NCI-H748 (cell line): ENCODE data around the gene ZNF438.
"Not testable (repeated sequence)": the region's sequence is repeated elsewhere in the genome, so short reads cannot be mapped to it uniquely, and the experiment has no call there.

Experiments used
- DNase-seq: peaks from one replicate; lab custom pipeline; 2025; ENCODE audit not compliant: unreplicated experiment; lab: John Stamatoyannopoulos, UW

ZNF438 gene

GRCh38 chr10:31031558-31032257 lies at the start of gene ZNF438:
TSS of gene ZNF438 (minus strand) at chr10:31031865. CDS start at chr10:30877034, 154,831 bp downstream.
- DNase-seq: peak; percentile 82

- no peak for DNase-seq
These were observed 44.9 kb upstream of the ZNF438 start for GRCh38 chr10:31076610-31076988.

GRCh38 chr10:31075881-31076609 lies 44.4 kb upstream of the ZNF438 start:
- DNase-seq: no peak

GRCh38 chr10:31075434-31075833 lies 43.8 kb upstream of the ZNF438 start:
- no peak for DNase-seq

- no peak for DNase-seq
These were observed 43.0 kb upstream of the ZNF438 start for GRCh38 chr10:31074722-31075086.

GRCh38 chr10:31073996-31074721 lies 42.5 kb upstream of the ZNF438 start:
- DNase-seq: no peak

GRCh38 chr10:31073211-31073610 lies 41.5 kb upstream of the ZNF438 start:
- DNase-seq: no peak

- no peak for DNase-seq
These were observed 40.8 kb upstream of the ZNF438 start for GRCh38 chr10:31072451-31072850.

- DNase-seq: no peak
These were observed 39.8 kb upstream of the ZNF438 start for GRCh38 chr10:31071232-31072005.

- no peak for DNase-seq
These were observed 39.0 kb upstream of the ZNF438 start for GRCh38 chr10:31070691-31071090.

- no peak for DNase-seq
These were observed 38.4 kb upstream of the ZNF438 start for GRCh38 chr10:31070025-31070424.

- no peak for DNase-seq
These were observed 37.7 kb upstream of the ZNF438 start for GRCh38 chr10:31069411-31069810.

- DNase-seq: no peak
These were observed 32.7 kb upstream of the ZNF438 start for GRCh38 chr10:31064348-31064747.

- DNase-seq: no peak
These were observed 32.2 kb upstream of the ZNF438 start for GRCh38 chr10:31063841-31064240.

GRCh38 chr10:31062856-31063255 lies 31.2 kb upstream of the ZNF438 start:
- no peak for DNase-seq

GRCh38 chr10:31061941-31062340 lies 30.3 kb upstream of the ZNF438 start:
- no peak for DNase-seq

- no peak for DNase-seq
These were observed 27.4 kb upstream of the ZNF438 start for GRCh38 chr10:31058795-31059703.

- DNase-seq: not testable (repeated sequence)
These were observed 25.0 kb upstream of the ZNF438 start for GRCh38 chr10:31056678-31057077.

- DNase-seq: no peak
These were observed 24.0 kb upstream of the ZNF438 start for GRCh38 chr10:31055573-31056251.

GRCh38 chr10:31051703-31052102 lies 20.0 kb upstream of the ZNF438 start:
- no peak for DNase-seq
